Calu3 (cell line): ENCODE data around the gene KCNA10. TPM values are rescaled to one million over a fixed set of nuclear protein-coding genes. Genes with fewer than 3 reads are reported as not detected.

ENCODE experiments used
- BruUV-seq: library from RNA; stranded (reverse); fragments of 400-500 nt; replicated peaks from 2 replicates; lab custom pipeline; 2021; lab: Mats Ljungman, UMichigan
- CTCF ChIA-PET: fragments of 300-600 bp; sonication (Branson Sonifier 250); formaldehyde crosslinking; loops from one replicate; lab custom pipeline; 2022; ENCODE audit warnings: antibody characterized with exemption; lab: Charles Lee
- DNase-seq: peaks from one replicate; pipeline ENCODE4 v3.0.0; 2022
- H3K27ac Mint-ChIP-seq: one replicate; pipeline ENCODE4 v1.8.0; 2022; ENCODE audit warnings: mixed read lengths; ENCODE audit not compliant: unreplicated experiment
- H3K27me3 Mint-ChIP-seq: one replicate; pipeline ENCODE4 v1.8.0; 2022; ENCODE audit warnings: mixed read lengths; ENCODE audit not compliant: unreplicated experiment
- H3K36me3 Mint-ChIP-seq: one replicate; pipeline ENCODE4 v1.8.0; 2022; ENCODE audit warnings: mild to moderate bottlenecking, moderate library complexity, mixed read lengths; ENCODE audit not compliant: insufficient read depth, unreplicated experiment
- H3K4me1 Mint-ChIP-seq: one replicate; pipeline ENCODE4 v1.8.0; 2022; ENCODE audit warnings: mild to moderate bottlenecking, low read depth, mixed read lengths; ENCODE audit not compliant: unreplicated experiment
- H3K4me3 Mint-ChIP-seq: one replicate; pipeline ENCODE4 v1.8.0; 2022; ENCODE audit warnings: mild to moderate bottlenecking, low read depth, moderate library complexity, mixed read lengths; ENCODE audit not compliant: unreplicated experiment
- H3K9me3 Mint-ChIP-seq: one replicate; pipeline ENCODE4 v1.8.0; 2022; ENCODE audit warnings: low read depth, mixed read lengths; ENCODE audit not compliant: unreplicated experiment
- CTCF ChIP-seq: fragments of 200-600 bp; IDR thresholded peaks from one replicate; pipeline ENCODE4 v1.8.0; 2022; ENCODE audit warnings: antibody characterized with exemption; ENCODE audit not compliant: unreplicated experiment
- intact Hi-C: fragments of 100-400 bp; cut with micrococcal nuclease; formaldehyde crosslinking; loops from one replicate; pipeline ENCODE4 v1.10.0; 2022; ENCODE audit not compliant: unreplicated experiment
- total RNA-seq: library from RNA; stranded (reverse); gene quantifications from 2 replicates; pipeline ENCODE4 v1.2.3, GENCODE V29; 2022

The KCNA10 gene
- total RNA-seq, 1 experiment from 2014 or later = not detected

DNA sequence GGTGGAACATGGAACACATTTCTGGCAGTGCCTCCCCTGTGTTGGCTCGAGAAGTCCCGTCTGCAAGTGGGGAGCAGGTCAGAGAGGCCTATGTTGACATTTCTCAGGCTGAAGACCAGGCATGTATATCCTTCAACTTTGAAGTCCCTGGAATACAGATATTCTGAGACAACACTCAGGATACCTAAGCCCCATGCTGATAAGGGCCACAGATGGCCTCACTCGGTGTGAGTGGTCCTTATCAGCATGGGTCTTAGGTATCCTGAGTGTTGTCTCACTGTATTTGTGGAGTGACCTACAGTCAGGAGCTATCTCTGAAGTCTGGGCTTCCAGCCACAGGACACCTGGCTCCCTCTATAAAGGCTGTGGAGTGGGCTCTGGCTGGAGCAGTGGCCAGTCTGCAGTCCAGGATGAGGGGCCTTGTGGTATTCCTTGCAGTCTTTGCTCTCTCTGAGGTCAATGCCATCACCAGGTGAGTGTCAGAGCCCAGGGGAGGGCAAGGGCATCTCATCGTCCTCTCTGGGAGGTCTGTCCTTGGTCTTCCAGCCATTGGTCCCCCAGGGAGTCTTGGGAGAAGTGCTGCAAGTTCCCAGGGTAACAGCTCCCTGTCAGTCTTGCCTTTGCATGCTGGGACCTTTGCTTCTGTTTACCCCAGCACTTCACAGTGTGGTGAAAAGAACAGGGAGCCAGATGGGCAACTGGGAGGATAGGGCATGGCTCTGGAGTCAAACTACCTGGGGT is 38.4 kb downstream of the KCNA10 start:
- no TSS peak for BruUV-seq
- H3K36me3 Mint-ChIP-seq = no peaks in the 10 kb centered on the region
- no peak for DNase-seq
- H3K27ac Mint-ChIP-seq = no peak overlapping the region
- H3K9me3 Mint-ChIP-seq = no peaks in the 10 kb centered on the region
- CTCF ChIA-PET = no interaction called here
- intact Hi-C loops = no loop called here
- no peak for TF ChIP-seq CTCF
- peaks cover 18% of the 10 kb centered on the region for H3K27me3 Mint-ChIP-seq
- H3K4me3 Mint-ChIP-seq = no peak overlapping the region
- peaks cover 38% of the 10 kb centered on the region for H3K4me1 Mint-ChIP-seq

- H3K9me3 Mint-ChIP-seq = no peaks in the 10 kb centered on the region
- H3K4me3 Mint-ChIP-seq = no peak overlapping the region
- CTCF ChIA-PET = interaction anchor here (2.9 kb wide), 1 partner anchor 140 kb away, joined by 6 read pairs; the partner anchor contains the start of gene RBM15
- intact Hi-C loops = no loop called here
- no peaks in the 10 kb centered on the region for H3K36me3 Mint-ChIP-seq
- peaks cover 12% of the 10 kb centered on the region for H3K27me3 Mint-ChIP-seq
- no peak overlapping the region for H3K27ac Mint-ChIP-seq
- no peak for DNase-seq
- H3K4me1 Mint-ChIP-seq = peaks cover 46% of the 10 kb centered on the region
- no TSS peak for BruUV-seq
- TF ChIP-seq CTCF = no peak
These were observed 40.1 kb downstream of the KCNA10 start for GRCh38 chr1:110478886-110479285.

DNA sequence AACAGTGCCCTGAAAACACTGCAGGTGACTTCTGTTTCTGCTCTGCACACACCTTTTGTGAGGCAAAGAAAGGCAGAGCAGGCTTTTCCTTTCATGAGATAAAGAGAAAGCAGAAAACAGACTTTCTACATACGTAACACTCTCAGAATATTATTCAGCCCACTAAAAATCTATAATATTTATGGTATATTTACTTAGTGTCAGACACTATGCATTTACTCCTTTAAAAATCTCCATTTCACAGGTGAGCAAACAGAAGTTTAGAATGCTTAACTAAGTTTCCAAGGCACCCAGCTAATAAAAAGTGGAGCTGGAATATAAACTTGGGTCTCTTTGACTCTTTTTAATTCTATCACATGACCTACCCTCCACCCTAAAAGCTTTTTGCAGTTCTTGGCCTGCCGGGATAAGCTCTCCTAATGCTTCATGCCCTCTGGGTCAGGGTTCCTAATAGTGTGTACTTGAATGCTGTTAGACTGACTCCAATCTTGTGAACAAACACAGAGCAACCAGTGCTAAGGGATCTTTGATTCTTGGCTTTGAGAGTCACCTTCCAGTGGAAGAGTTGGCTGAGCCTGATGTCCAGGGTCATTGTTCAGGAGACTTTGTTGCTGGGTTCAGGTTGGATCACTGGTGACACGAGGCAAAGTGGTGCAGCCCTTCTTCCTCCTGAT is 40.9 kb downstream of the KCNA10 start:
- Mint-ChIP-seq H3K4me3 (peak overlapping the region; percentile 33), H3K4me1 (peaks cover 46% of the 10 kb centered on the region), H3K9me3 (no peaks in the 10 kb centered on the region), H3K27me3 (peaks cover 4% of the 10 kb centered on the region), H3K27ac (peak overlapping the region; percentile 66), H3K36me3 (no peaks in the 10 kb centered on the region)
- TF ChIP-seq CTCF = peak; percentile 49
- no TSS peak for BruUV-seq
- intact Hi-C loops = no loop called here
- no peak for DNase-seq
- CTCF ChIA-PET = interaction anchor here (0.7 to 2.9 kb wide), 4 partner anchors 14 to 139 kb away, joined by 4 to 15 read pairs (median 10); partner anchors contain the start of gene RBM15

DNA sequence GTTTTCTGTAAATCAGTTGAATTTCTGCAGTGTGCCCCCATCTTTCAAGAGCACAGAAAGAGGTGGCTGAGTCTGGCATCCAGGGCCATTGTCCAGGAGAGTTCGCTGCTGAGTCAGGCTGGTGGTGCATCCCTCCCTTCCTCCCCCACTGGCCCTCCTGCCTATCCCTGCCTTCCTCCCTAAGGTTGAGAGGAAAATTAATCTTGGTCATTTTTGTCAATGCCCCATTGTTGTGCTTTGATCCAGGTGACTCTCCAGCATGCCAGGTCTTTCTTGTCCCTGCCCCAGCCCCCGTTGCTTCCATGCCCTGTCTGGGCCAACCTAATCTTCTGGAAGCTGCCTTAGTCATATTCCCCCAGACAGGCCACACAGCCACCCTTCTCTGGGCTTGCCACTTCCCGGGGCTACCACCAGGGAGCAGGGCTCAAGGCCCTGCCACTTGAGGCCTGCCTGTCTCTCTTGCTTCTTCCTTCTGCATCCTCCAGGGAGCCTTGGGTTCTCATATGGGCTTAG is 41.5 kb downstream of the KCNA10 start:
- H3K27me3 Mint-ChIP-seq = no peaks in the 10 kb centered on the region
- H3K27ac Mint-ChIP-seq = peak overlapping the region; percentile 66
- BruUV-seq = no TSS peak

More for the DNA sequence above, 41.5 kb downstream of the KCNA10 start:
- no peaks in the 10 kb centered on the region for H3K9me3 Mint-ChIP-seq
- DNase-seq = peak; percentile 64
- no peaks in the 10 kb centered on the region for H3K36me3 Mint-ChIP-seq
- intact Hi-C loops = no loop called here
- CTCF ChIA-PET = interaction anchor here (0.7 to 2.9 kb wide), 5 partner anchors 13 to 139 kb away, joined by 3 to 15 read pairs (median 6); partner anchors contain the start of gene RBM15
- H3K4me1 Mint-ChIP-seq = peaks cover 46% of the 10 kb centered on the region
- TF ChIP-seq CTCF = no peak
- peak overlapping the region; percentile 33 for H3K4me3 Mint-ChIP-seq
